Neuronal stem cell (in vitro differentiated cells): ENCODE results near the gene ADAMTS14.
A peak's percentile ranks its signal among the peaks of the same experiment; 100 is the strongest.

Experiments used
- DNase-seq: peaks from one replicate; pipeline ENCODE4 v3.0.0-alpha.2; 2013; ENCODE audit warnings: low spot score
- H2AFZ ChIP-seq: one replicate; pipeline ENCODE4 v1.6.1; 2013; ENCODE audit warnings: mild to moderate bottlenecking, low read length, inconsistent platforms
- H2AK5ac ChIP-seq: 2 replicates; pipeline ENCODE4 v1.6.1; 2013; ENCODE audit warnings: low read depth, mild to moderate bottlenecking, inconsistent platforms, low read length, moderate library complexity, mixed read lengths
- H2BK120ac ChIP-seq: 2 replicates; pipeline ENCODE4 v1.6.1; 2013; ENCODE audit warnings: low read depth, mild to moderate bottlenecking, inconsistent platforms, low read length, moderate library complexity, mixed read lengths
- H2BK12ac ChIP-seq: one replicate; pipeline ENCODE4 v1.6.1; 2013; ENCODE audit warnings: low read length, inconsistent platforms
- H2BK15ac ChIP-seq: 2 replicates; pipeline ENCODE4 v1.6.1; 2013; ENCODE audit warnings: mild to moderate bottlenecking, low read length, inconsistent platforms, mixed read lengths
- H2BK5ac ChIP-seq: one replicate; pipeline ENCODE4 v1.6.1; 2013; ENCODE audit warnings: inconsistent platforms, mild to moderate bottlenecking, low read length, moderate library complexity
- H3K14ac ChIP-seq: one replicate; pipeline ENCODE4 v1.6.1; 2013; ENCODE audit warnings: low read length, inconsistent platforms
- H3K18ac ChIP-seq: 2 replicates; pipeline ENCODE4 v1.6.1; 2013; ENCODE audit warnings: low read length, inconsistent platforms
- H3K23ac ChIP-seq: 2 replicates; pipeline ENCODE4 v1.6.1; 2013; ENCODE audit warnings: low read depth, mild to moderate bottlenecking, mixed read lengths, low read length, inconsistent platforms; ENCODE audit not compliant: poor library complexity
- H3K27ac ChIP-seq: replicated peaks from 3 replicates; pipeline ENCODE4 v1.5.1; 2013; ENCODE audit warnings: low read length, inconsistent platforms
- H3K27me3 ChIP-seq, 3 experiments: 2 replicates each; pipeline ENCODE4 v1.6.1; 2013; ENCODE audit warnings: low read length in 3 of 3, mild to moderate bottlenecking in 2 of 3, inconsistent platforms in 1 of 3, low read depth in 1 of 3, mixed read lengths in 1 of 3, moderate library complexity in 1 of 3; ENCODE audit not compliant: control insufficient read depth in 3 of 3, insufficient read depth in 3 of 3
- H3K36me3 ChIP-seq, 2 donors: replicated peaks in 1 of 2; 2 replicates each; pipeline ENCODE4 v1.6.1; 2013; ENCODE audit warnings: low read length in 2 of 2; ENCODE audit not compliant: control insufficient read depth in 2 of 2, insufficient read depth in 2 of 2
- H3K4ac ChIP-seq: 2 replicates; pipeline ENCODE4 v1.6.1; 2013; ENCODE audit warnings: inconsistent platforms, mild to moderate bottlenecking, low read length, moderate library complexity
- H3K4me1 ChIP-seq, 2 donors: 1 replicate in 1 of 2; 2 replicates in 1 of 2; pipeline ENCODE4 v1.6.1; 2013; ENCODE audit warnings: low read length in 2 of 2, low read depth in 1 of 2; ENCODE audit not compliant: control insufficient read depth in 2 of 2, insufficient read depth in 1 of 2
- H3K4me2 ChIP-seq: one replicate; pipeline ENCODE4 v1.6.1; 2013; ENCODE audit warnings: mild to moderate bottlenecking, low read length, inconsistent platforms; ENCODE audit not compliant: insufficient read depth, poor library complexity, severe bottlenecking
- H3K4me3 ChIP-seq, 2 donors: 2 replicates each; pipeline ENCODE4 v1.5.1; 2013; ENCODE audit warnings: low read length in 2 of 2, mild to moderate bottlenecking in 2 of 2, inconsistent platforms in 1 of 2, moderate library complexity in 1 of 2
- H3K79me1 ChIP-seq: one replicate; pipeline ENCODE4 v1.6.1; 2013; ENCODE audit warnings: low read depth, mild to moderate bottlenecking, inconsistent platforms, low read length, moderate library complexity
- H3K9ac ChIP-seq: one replicate; pipeline ENCODE4 v1.6.1; 2013; ENCODE audit warnings: mild to moderate bottlenecking, low read depth, low read length, inconsistent platforms; ENCODE audit not compliant: poor library complexity
- H3K9me3 ChIP-seq, 2 donors: replicated peaks in 1 of 2; 2 replicates each; pipeline versions ENCODE3 to v1.6.1; 2013; ENCODE audit warnings: low read length in 2 of 2, mild to moderate bottlenecking in 2 of 2, inconsistent platforms in 1 of 2, low read depth in 1 of 2, mixed read lengths in 1 of 2, moderate library complexity in 1 of 2; ENCODE audit not compliant: control insufficient read depth in 2 of 2, insufficient read depth in 1 of 2
- H4K8ac ChIP-seq: one replicate; pipeline ENCODE4 v1.6.1; 2013; ENCODE audit warnings: low read depth, mild to moderate bottlenecking, inconsistent platforms, low read length, moderate library complexity
- H4K91ac ChIP-seq: one replicate; pipeline ENCODE4 v1.6.1; 2013; ENCODE audit warnings: low read length, low read depth, mild to moderate bottlenecking, inconsistent platforms; ENCODE audit not compliant: poor library complexity
- WGBS, 2 donors: extraction: QIAGEN DNeasy Blood & Tissue Kit; methylation state at CpG; one replicate each; pipeline ENCODE4 v1.1.7; 2013; ENCODE audit warnings: missing lambda C conversion rate in 2 of 2, mixed read lengths in 1 of 2; ENCODE audit not compliant: insufficient read length in 2 of 2, insufficient replicate concordance in 1 of 2; ENCODE audit errors: extremely low coverage in 2 of 2; 5-methylcytosine and 5-hydroxymethylcytosine counted together

ADAMTS14 gene

GRCh38 chr10:70680899-70681730 lies 8.8 kb downstream of the ADAMTS14 start:
- Histone ChIP-seq H3K4ac (no peak overlapping the region), H2BK120ac (no peak overlapping the region), H3K9ac (no peak overlapping the region), H3K23ac (no peak overlapping the region), H3K36me3 (no peaks in the 10 kb centered on the region), H3K14ac (no peak overlapping the region), H3K27ac (no peak overlapping the region), H3K4me2 (no peak overlapping the region), H4K91ac (no peak overlapping the region), H2BK5ac (no peak overlapping the region), H3K79me1 (no peaks in the 10 kb centered on the region), H2AK5ac (peak overlapping the region; percentile 32), H2AFZ (no peak overlapping the region), H3K27me3 (peaks cover 0 to 22% (median 0%) of the 10 kb centered on the region in 3 experiments), H2BK15ac (peak overlapping the region; percentile 17), H3K9me3 (no peaks in the 10 kb centered on the region), H3K4me3 (no peak overlapping the region), H4K8ac (no peak overlapping the region), H3K18ac (peak overlapping the region; percentile 46), H2BK12ac (peak overlapping the region; percentile 85), H3K4me1 (peaks cover 2 to 15% of the 10 kb centered on the region in 2 donors)
- DNase-seq, result no peak
- WGBS, 2 donors, result no CpG with 5 or more reads among the region's 11 CpGs

- H3K18ac ChIP-seq, result peak overlapping the region; percentile 46
Measured at GRCh38 chr10:70681731-70682005, 9.4 kb downstream of the ADAMTS14 start.

DNA sequence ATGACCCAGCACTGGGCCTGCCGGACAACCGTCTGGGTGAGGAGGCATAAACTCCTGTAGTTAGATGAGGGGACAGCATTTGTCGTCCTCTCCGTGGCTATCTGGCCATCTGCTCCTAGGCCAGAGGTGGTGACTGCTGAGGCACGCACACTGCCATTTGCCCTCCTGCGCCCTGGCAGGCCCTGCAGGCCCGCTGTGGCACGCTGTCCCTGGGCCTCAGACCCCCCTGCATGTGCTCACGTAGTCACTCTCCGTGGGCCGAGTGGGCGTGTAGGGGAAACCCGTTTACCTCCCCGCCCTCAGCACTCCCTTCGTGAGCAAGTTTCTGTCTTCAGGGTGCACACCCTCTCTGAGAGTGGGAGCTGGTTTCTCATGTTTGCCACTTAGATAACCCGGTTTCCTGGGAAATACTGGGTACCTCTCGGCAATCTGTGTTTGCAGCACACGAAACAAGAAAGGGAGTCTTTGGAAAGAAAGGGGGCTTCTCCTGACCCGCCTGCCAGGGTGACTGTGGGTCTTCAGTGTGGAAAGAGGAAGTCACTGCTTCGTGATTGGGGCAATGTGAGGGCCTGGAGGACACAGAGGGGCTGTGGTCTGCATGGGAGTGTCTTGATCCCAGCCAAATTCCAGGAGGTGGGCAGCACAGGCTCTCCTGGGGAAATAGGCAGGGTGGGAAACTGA lies 10.8 kb downstream of the ADAMTS14 start:
- no peak overlapping the region for H2BK120ac ChIP-seq

More at GRCh38 chr10:70681731-70682005, 9.4 kb downstream of the ADAMTS14 start:
- no peak overlapping the region for H3K27ac ChIP-seq
- no peak overlapping the region for H2AFZ ChIP-seq
- no peaks in the 10 kb centered on the region for H3K9me3 ChIP-seq
- H2BK15ac ChIP-seq, result peak overlapping the region; percentile 17
- H3K4me3 ChIP-seq, result no peak overlapping the region
- no peak overlapping the region for H4K8ac ChIP-seq
- no CpG with 5 or more reads among the region's 2 CpGs for WGBS, 2 donors
- H3K4me2 ChIP-seq, result no peak overlapping the region
- peaks cover 0 to 16% (median 0%) of the 10 kb centered on the region in 3 experiments for H3K27me3 ChIP-seq
- H2BK5ac ChIP-seq, result no peak overlapping the region
- no peak overlapping the region for H3K4ac ChIP-seq
- H3K79me1 ChIP-seq, result no peaks in the 10 kb centered on the region
- H3K14ac ChIP-seq, result no peak overlapping the region
- H3K9ac ChIP-seq, result peak overlapping the region; percentile 45
- H3K36me3 ChIP-seq, result no peaks in the 10 kb centered on the region
- peaks cover 2 to 15% of the 10 kb centered on the region in 2 donors for H3K4me1 ChIP-seq
- no peak overlapping the region for H4K91ac ChIP-seq
- H3K23ac ChIP-seq, result no peak overlapping the region
- H2BK12ac ChIP-seq, result peak overlapping the region; percentile 85
- no peak for DNase-seq
- H2AK5ac ChIP-seq, result peak overlapping the region; percentile 32
- no peak overlapping the region for H2BK120ac ChIP-seq

GRCh38 chr10:70683601-70683934 lies 11.3 kb downstream of the ADAMTS14 start:
- no peak overlapping the region for H2BK5ac ChIP-seq
- no peak overlapping the region for H3K4ac ChIP-seq
- H2BK15ac ChIP-seq, result no peak overlapping the region
- H3K27me3 ChIP-seq, result peaks cover 0 to 8% (median 0%) of the 10 kb centered on the region in 3 experiments
- H4K91ac ChIP-seq, result no peak overlapping the region
- no peaks in the 10 kb centered on the region for H3K9me3 ChIP-seq
- H2AK5ac ChIP-seq, result no peak overlapping the region
- H3K18ac ChIP-seq, result no peak overlapping the region
- H2BK12ac ChIP-seq, result no peak overlapping the region
- H4K8ac ChIP-seq, result no peak overlapping the region
- no peak overlapping the region for H3K14ac ChIP-seq
- DNase-seq, result no peak
- H3K4me1 ChIP-seq, result peaks cover 2 to 15% of the 10 kb centered on the region in 2 donors
- H3K79me1 ChIP-seq, result no peaks in the 10 kb centered on the region
- no peak overlapping the region for H3K4me3 ChIP-seq
- no peaks in the 10 kb centered on the region for H3K36me3 ChIP-seq
- no CpG with 5 or more reads among the region's 6 CpGs for WGBS, 2 donors
- H3K4me2 ChIP-seq, result no peak overlapping the region
- H2AFZ ChIP-seq, result peak overlapping the region; percentile 64
- no peak overlapping the region for H3K27ac ChIP-seq
- no peak overlapping the region for H3K23ac ChIP-seq
- H3K9ac ChIP-seq, result no peak overlapping the region
- H2BK120ac ChIP-seq, result no peak overlapping the region

More for the DNA sequence above, 10.8 kb downstream of the ADAMTS14 start:
- no peak overlapping the region for H2BK12ac ChIP-seq
- peaks cover 2 to 15% of the 10 kb centered on the region in 2 donors for H3K4me1 ChIP-seq
- H3K4me2 ChIP-seq, result no peak overlapping the region
- no peaks in the 10 kb centered on the region for H3K36me3 ChIP-seq
- H3K79me1 ChIP-seq, result no peaks in the 10 kb centered on the region
- no peak overlapping the region for H4K91ac ChIP-seq
- H3K4me3 ChIP-seq, result no peak overlapping the region
- no peak overlapping the region for H3K27ac ChIP-seq
- H2BK5ac ChIP-seq, result peak overlapping the region; percentile 21
- no peak for DNase-seq
- H4K8ac ChIP-seq, result no peak overlapping the region
- no peaks in the 10 kb centered on the region for H3K9me3 ChIP-seq
- peak overlapping the region; percentile 67 for H3K18ac ChIP-seq
- peak overlapping the region; percentile 68 for H3K9ac ChIP-seq
- peak overlapping the region; percentile 26 for H3K4ac ChIP-seq
- no peak overlapping the region for H3K23ac ChIP-seq
- peak overlapping the region; percentile 91 for H3K14ac ChIP-seq
- peaks cover 0 to 8% (median 0%) of the 10 kb centered on the region in 3 experiments for H3K27me3 ChIP-seq
- peak overlapping the region; percentile 78 for H2AK5ac ChIP-seq
- H2AFZ ChIP-seq, result peak overlapping the region; percentile 64
- H2BK15ac ChIP-seq, result peak overlapping the region; percentile 60
- WGBS, 2 donors, result no CpG with 5 or more reads among the region's 20 CpGs
